Measurements from ENCODE around the gene CNFN. TPM values are rescaled to one million over a fixed set of nuclear protein-coding genes. Genes with fewer than 3 reads are reported as not detected.
A peak's percentile ranks its signal among the peaks of the same experiment; 100 is the strongest.

Gene CNFN
- total and polyA plus RNA-seq, 10 of the 15 experiments (the other 5 are each of a cell fraction or from before 2014, with no cell fraction given), result 0.60 TPM; not detected in 9

DNA sequence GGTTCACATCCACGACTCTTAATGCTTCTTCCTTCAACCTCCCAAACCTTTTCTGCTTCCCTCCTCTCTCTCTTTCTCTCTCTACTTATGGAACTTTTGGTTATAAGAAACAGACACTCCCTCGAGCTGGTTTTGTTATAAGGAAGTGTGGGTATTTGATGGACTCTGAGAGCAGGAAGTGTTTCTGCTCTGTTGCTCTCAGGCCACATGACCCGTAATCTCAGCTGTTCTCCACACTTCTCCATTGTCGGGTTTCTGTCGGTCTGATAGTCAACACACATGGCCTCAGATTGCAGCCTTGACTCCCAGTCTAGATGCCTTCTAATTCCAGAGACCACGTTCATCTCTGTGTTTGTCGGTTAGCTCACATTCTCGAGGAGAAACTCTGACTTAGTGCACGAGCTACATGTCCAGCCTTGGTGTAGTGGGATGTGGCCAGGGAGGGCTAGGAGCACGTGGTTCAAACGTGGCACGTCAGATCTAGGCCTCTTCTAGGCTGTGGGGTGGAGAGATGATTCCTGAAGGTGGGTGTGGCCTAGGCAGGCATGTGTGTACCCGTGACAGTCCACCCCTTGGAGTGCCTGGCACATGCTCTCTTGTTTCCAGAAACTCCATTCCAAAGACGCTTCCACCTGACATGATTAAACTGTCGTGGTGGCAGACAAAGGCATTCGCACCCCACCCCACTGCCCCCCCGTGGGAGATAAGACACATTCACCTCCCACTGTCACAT, 26.3 kb downstream of the CNFN start (continued):
- TF ChIP-seq, protein P1, sequence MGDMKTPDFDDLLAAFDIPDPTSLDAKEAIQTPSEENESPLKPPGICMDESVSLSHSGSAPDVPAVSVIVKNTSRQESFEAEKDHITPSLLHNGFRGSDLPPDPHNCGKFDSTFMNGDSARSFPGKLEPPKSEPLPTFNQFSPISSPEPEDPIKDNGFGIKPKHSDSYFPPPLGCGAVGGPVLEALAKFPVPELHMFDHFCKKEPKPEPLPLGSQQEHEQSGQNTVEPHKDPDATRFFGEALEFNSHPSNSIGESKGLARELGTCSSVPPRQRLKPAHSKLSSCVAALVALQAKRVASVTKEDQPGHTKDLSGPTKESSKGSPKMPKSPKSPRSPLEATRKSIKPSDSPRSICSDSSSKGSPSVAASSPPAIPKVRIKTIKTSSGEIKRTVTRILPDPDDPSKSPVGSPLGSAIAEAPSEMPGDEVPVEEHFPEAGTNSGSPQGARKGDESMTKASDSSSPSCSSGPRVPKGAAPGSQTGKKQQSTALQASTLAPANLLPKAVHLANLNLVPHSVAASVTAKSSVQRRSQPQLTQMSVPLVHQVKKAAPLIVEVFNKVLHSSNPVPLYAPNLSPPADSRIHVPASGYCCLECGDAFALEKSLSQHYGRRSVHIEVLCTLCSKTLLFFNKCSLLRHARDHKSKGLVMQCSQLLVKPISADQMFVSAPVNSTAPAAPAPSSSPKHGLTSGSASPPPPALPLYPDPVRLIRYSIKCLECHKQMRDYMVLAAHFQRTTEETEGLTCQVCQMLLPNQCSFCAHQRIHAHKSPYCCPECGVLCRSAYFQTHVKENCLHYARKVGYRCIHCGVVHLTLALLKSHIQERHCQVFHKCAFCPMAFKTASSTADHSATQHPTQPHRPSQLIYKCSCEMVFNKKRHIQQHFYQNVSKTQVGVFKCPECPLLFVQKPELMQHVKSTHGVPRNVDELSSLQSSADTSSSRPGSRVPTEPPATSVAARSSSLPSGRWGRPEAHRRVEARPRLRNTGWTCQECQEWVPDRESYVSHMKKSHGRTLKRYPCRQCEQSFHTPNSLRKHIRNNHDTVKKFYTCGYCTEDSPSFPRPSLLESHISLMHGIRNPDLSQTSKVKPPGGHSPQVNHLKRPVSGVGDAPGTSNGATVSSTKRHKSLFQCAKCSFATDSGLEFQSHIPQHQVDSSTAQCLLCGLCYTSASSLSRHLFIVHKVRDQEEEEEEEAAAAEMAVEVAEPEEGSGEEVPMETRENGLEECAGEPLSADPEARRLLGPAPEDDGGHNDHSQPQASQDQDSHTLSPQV (IDR thresholded peaks at IDR 0.05), result 0 out of 2 replicates have a peak, but pooled peaks have one; percentile 29
- TF ChIP-seq SMAD5 (IDR thresholded peaks at IDR 0.05; ENCODE audit: low read depth), result no peak
- no peak for TF ChIP-seq RCOR1 (conservative IDR thresholded peaks at IDR 0.05; ENCODE audit: low read depth, low read length)
- no peak for TF ChIP-seq SIX5 (IDR thresholded peaks at IDR 0.05; ENCODE audit: low read depth, low read length, severe bottlenecking)
- no peak for TF ChIP-seq ESRRA (IDR thresholded peaks at IDR 0.05; ENCODE audit: low read length)
- no peak for TF ChIP-seq ATF7 (IDR thresholded peaks at IDR 0.05; ENCODE audit: low read depth)
- TF ChIP-seq TCF12 (IDR thresholded peaks at IDR 0.05; ENCODE audit: low read depth, low read length), result no peak
- TF ChIP-seq RB1 (IDR thresholded peaks at IDR 0.05; ENCODE audit: borderline replicate concordance), result no peak
- TF ChIP-seq NR2C2 (IDR thresholded peaks at IDR 0.05; ENCODE audit: borderline replicate concordance, control insufficient read depth, insufficient read length, low read depth), result no peak
- TF ChIP-seq MTA2 (IDR thresholded peaks at IDR 0.05; ENCODE audit: low read depth), result no peak
- TF ChIP-seq IRF4 (IDR thresholded peaks at IDR 0.05; ENCODE audit: low read depth, low read length), result no peak
- TF ChIP-seq RBBP5 (conservative IDR thresholded peaks at IDR 0.05), result no peak
- TF ChIP-seq BCL11A (IDR thresholded peaks at IDR 0.05; ENCODE audit: low read depth, low read length), result no peak
- 0 out of 2 replicates have a peak, but pooled peaks have one; percentile 24 for TF ChIP-seq YY1 (IDR thresholded peaks at IDR 0.05; ENCODE audit: low read depth, low read length)
- no peak for TF ChIP-seq IRF5 (IDR thresholded peaks at IDR 0.05; ENCODE audit: borderline replicate concordance)
- TF ChIP-seq MYB (IDR thresholded peaks at IDR 0.05; ENCODE audit: borderline replicate concordance, low read depth, low read length), result no peak
- TF ChIP-seq YBX1 (IDR thresholded peaks at IDR 0.05), result no peak
- no peak for TF ChIP-seq ZNF207 (IDR thresholded peaks at IDR 0.05; ENCODE audit: borderline replicate concordance)
- no peak for TF ChIP-seq HDGF (IDR thresholded peaks at IDR 0.05)
- TF ChIP-seq KAT2A (conservative IDR thresholded peaks at IDR 0.05; ENCODE audit: control insufficient read depth, low read depth, low read length), result no peak
- peak in 1 of 2 experiments; percentile 29; a peak in 1 of 4 replicates for TF ChIP-seq IKZF2 (IDR thresholded peaks at IDR 0.05)
- TF ChIP-seq ZZZ3 (IDR thresholded peaks at IDR 0.05; ENCODE audit: control insufficient read depth, insufficient read length, low read depth), result no peak
- TF ChIP-seq, protein P2, sequence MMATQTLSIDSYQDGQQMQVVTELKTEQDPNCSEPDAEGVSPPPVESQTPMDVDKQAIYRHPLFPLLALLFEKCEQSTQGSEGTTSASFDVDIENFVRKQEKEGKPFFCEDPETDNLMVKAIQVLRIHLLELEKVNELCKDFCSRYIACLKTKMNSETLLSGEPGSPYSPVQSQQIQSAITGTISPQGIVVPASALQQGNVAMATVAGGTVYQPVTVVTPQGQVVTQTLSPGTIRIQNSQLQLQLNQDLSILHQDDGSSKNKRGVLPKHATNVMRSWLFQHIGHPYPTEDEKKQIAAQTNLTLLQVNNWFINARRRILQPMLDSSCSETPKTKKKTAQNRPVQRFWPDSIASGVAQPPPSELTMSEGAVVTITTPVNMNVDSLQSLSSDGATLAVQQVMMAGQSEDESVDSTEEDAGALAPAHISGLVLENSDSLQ (IDR thresholded peaks at IDR 0.05), result peak; percentile 81
- TF ChIP-seq TAF1 (IDR thresholded peaks at IDR 0.05; ENCODE audit: borderline replicate concordance, low read depth, low read length), result peak; percentile 23; the same call in 1 of the 2 replicates
- no peak for TF ChIP-seq RFX5 (IDR thresholded peaks at IDR 0.05; ENCODE audit: low read depth, low read length)
- no peak for TF ChIP-seq SREBF1 (IDR thresholded peaks at IDR 0.05; ENCODE audit: low read length)

Data from GM12878 (cell line).